SK-N-MC (cell line): ENCODE data around the gene KAZN.

Experiments
- DNase-seq: peaks from one replicate; pipeline ENCODE4 v3.0.0-alpha.2; 2011; ENCODE audit warnings: low read depth, low spot score
- H3K27ac ChIP-seq: fragments of 200-600 bp; sonication (generic); 2 replicates; pipeline ENCODE4 v1.5.1; 2016; ENCODE audit warnings: mixed run types
- H3K36me3 ChIP-seq: fragments of 200-600 bp; sonication (generic); 2 replicates; pipeline ENCODE4 v1.6.1; 2017; ENCODE audit warnings: antibody characterized with exemption, low read length, mixed read lengths; ENCODE audit not compliant: insufficient read depth
- H3K4me3 ChIP-seq: fragments of 200-600 bp; sonication (generic); 2 replicates; pipeline ENCODE4 v1.5.1; 2016
- H3K9ac ChIP-seq: fragments of 200-600 bp; sonication (generic); 2 replicates; pipeline ENCODE4 v1.8.0; 2017; ENCODE audit warnings: mixed run types, mixed read lengths; ENCODE audit not compliant: insufficient read length
- H3K9me3 ChIP-seq: fragments of 200-600 bp; sonication (generic); 2 replicates; pipeline ENCODE4 v1.6.1; 2017; ENCODE audit warnings: low read depth, mild to moderate bottlenecking, antibody characterized with exemption, low read length, moderate library complexity, mixed read lengths
- EZH2 ChIP-seq: fragments of 200-600 bp; sonication (generic); IDR thresholded peaks from one replicate; pipeline ENCODE4 v1.6.1; 2017; ENCODE audit warnings: antibody characterized with exemption
- FOXP2 ChIP-seq: optimal IDR thresholded peaks from 2 replicates; pipeline ENCODE3; 2011; ENCODE audit warnings: mild to moderate bottlenecking, moderate library complexity; ENCODE audit not compliant: insufficient read depth; ENCODE audit errors: extremely low read length, control extremely low read depth
- POLR2AphosphoS5 ChIP-seq: IDR thresholded peaks from 2 replicates; pipeline ENCODE4 v1.6.1; 2012; ENCODE audit warnings: mild to moderate bottlenecking, low read depth, low read length, borderline replicate concordance

KAZN gene

GRCh38 chr1:14604414-14604813 is 5.9 kb downstream of the KAZN start:
- no peak for DNase-seq
- no peaks in the 10 kb centered on the region for H3K9me3 ChIP-seq
- no peak overlapping the region for H3K27ac ChIP-seq
- no peak overlapping the region for H3K4me3 ChIP-seq
- H3K36me3 ChIP-seq = no peaks in the 10 kb centered on the region
- H3K9ac ChIP-seq = no peak overlapping the region
- TF ChIP-seq POLR2AphosphoS5 = no peak
- TF ChIP-seq EZH2 = no peak
- TF ChIP-seq FOXP2 = no peak

- no peak overlapping the region for H3K27ac ChIP-seq
- no peak overlapping the region for H3K4me3 ChIP-seq
- no peak for DNase-seq
- no peak overlapping the region for H3K9ac ChIP-seq
- no peaks in the 10 kb centered on the region for H3K9me3 ChIP-seq
- no peaks in the 10 kb centered on the region for H3K36me3 ChIP-seq
- no peak for TF ChIP-seq POLR2AphosphoS5
- TF ChIP-seq EZH2 = no peak
Measured at GRCh38 chr1:14605945-14606344, 7.5 kb downstream of the KAZN start.

- H3K4me3 ChIP-seq = no peak overlapping the region
- no peak overlapping the region for H3K9ac ChIP-seq
- no peaks in the 10 kb centered on the region for H3K36me3 ChIP-seq
- H3K9me3 ChIP-seq = no peaks in the 10 kb centered on the region
- H3K27ac ChIP-seq = no peak overlapping the region
- no peak for DNase-seq
- TF ChIP-seq POLR2AphosphoS5 (no peak), FOXP2 (no peak), EZH2 (no peak)
Measured at GRCh38 chr1:14606632-14607031, 8.1 kb downstream of the KAZN start.

- Histone ChIP-seq H3K4me3 (no peak overlapping the region), H3K27ac (no peak overlapping the region), H3K9ac (no peak overlapping the region), H3K36me3 (no peaks in the 10 kb centered on the region), H3K9me3 (no peaks in the 10 kb centered on the region)
- no peak for DNase-seq
- TF ChIP-seq FOXP2 (no peak), EZH2 (no peak), POLR2AphosphoS5 (no peak)
Measured at GRCh38 chr1:14607295-14607694, 8.8 kb downstream of the KAZN start.

GRCh38 chr1:14608308-14608707 is 9.8 kb downstream of the KAZN start:
- no peak overlapping the region for H3K27ac ChIP-seq
- no peak overlapping the region for H3K4me3 ChIP-seq
- TF ChIP-seq POLR2AphosphoS5 (no peak), FOXP2 (no peak), EZH2 (no peak)
- DNase-seq = no peak
- no peaks in the 10 kb centered on the region for H3K36me3 ChIP-seq
- H3K9me3 ChIP-seq = no peaks in the 10 kb centered on the region
- H3K9ac ChIP-seq = no peak overlapping the region

GRCh38 chr1:14610761-14611160 is 12.3 kb downstream of the KAZN start:
- DNase-seq = no peak
- Histone ChIP-seq H3K36me3 (no peaks in the 10 kb centered on the region), H3K4me3 (no peak overlapping the region), H3K9ac (no peak overlapping the region), H3K9me3 (no peaks in the 10 kb centered on the region), H3K27ac (no peak overlapping the region)
- no peak for TF ChIP-seq POLR2AphosphoS5
- TF ChIP-seq FOXP2 = no peak
- no peak for TF ChIP-seq EZH2

GRCh38 chr1:14611792-14612191 is 13.3 kb downstream of the KAZN start:
- H3K36me3 ChIP-seq = no peaks in the 10 kb centered on the region
- no peak overlapping the region for H3K4me3 ChIP-seq
- no peaks in the 10 kb centered on the region for H3K9me3 ChIP-seq
- no peak overlapping the region for H3K9ac ChIP-seq
- DNase-seq = no peak
- H3K27ac ChIP-seq = no peak overlapping the region
- no peak for TF ChIP-seq POLR2AphosphoS5
- no peak for TF ChIP-seq FOXP2
- TF ChIP-seq EZH2 = no peak

GRCh38 chr1:14612256-14612655 is 13.8 kb downstream of the KAZN start:
- H3K4me3 ChIP-seq = no peak overlapping the region
- TF ChIP-seq EZH2 (no peak), FOXP2 (no peak), POLR2AphosphoS5 (no peak)

GRCh38 chr1:14613926-14614325 is 15.4 kb downstream of the KAZN start:
- DNase-seq = no peak
- no peaks in the 10 kb centered on the region for H3K9me3 ChIP-seq
- no peak for TF ChIP-seq EZH2
- TF ChIP-seq FOXP2 = no peak
- TF ChIP-seq POLR2AphosphoS5 = no peak
- H3K9ac ChIP-seq = no peak overlapping the region
- no peak overlapping the region for H3K4me3 ChIP-seq
- H3K36me3 ChIP-seq = no peaks in the 10 kb centered on the region
- H3K27ac ChIP-seq = no peak overlapping the region

More at GRCh38 chr1:14612256-14612655, 13.8 kb downstream of the KAZN start:
- Histone ChIP-seq H3K9me3 (no peaks in the 10 kb centered on the region), H3K9ac (no peak overlapping the region), H3K36me3 (no peaks in the 10 kb centered on the region), H3K27ac (no peak overlapping the region)
- DNase-seq = no peak

GRCh38 chr1:14614341-14614740 is 15.9 kb downstream of the KAZN start:
- no peak for DNase-seq
- Histone ChIP-seq H3K27ac (no peak overlapping the region), H3K4me3 (no peak overlapping the region), H3K36me3 (no peaks in the 10 kb centered on the region), H3K9ac (no peak overlapping the region), H3K9me3 (no peaks in the 10 kb centered on the region)
- no peak for TF ChIP-seq EZH2
- no peak for TF ChIP-seq POLR2AphosphoS5
- no peak for TF ChIP-seq FOXP2
